ENCODE data around the gene MARK4. TPM values are rescaled to one million over a fixed set of nuclear protein-coding genes. Genes with fewer than 3 reads are reported as not detected.
A peak's percentile ranks its signal among the peaks of the same experiment; 100 is the strongest.
"Not testable (repeated sequence)": the region's sequence is repeated elsewhere in the genome, so short reads cannot be mapped to it uniquely, and the experiment has no call there.

Gene MARK4
- polyA plus RNA-seq, 12 donors, result 23.7 to 90.9 (median 30.3) TPM

DNA sequence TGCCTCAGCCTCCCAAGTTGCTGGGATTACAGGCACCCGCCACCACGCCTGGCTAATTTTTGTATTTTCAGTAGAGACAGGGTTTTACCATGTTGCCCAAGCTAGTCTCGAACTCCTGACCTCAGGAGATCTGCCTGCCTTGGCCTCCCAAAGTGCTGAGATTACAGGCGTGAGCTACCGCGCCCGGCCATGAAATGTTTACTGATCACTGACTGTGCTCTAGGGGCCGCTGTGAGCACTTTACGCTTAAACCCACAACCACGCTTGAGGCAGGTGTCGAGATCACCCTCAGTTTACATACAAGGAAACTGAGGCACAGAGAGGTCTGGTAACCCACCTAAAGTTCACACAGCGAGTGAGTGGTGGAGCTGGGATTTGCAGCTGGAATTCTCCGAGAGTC lies 18.9 kb downstream of the MARK4 start:
- DNase-seq, result not testable (repeated sequence)

DNA sequence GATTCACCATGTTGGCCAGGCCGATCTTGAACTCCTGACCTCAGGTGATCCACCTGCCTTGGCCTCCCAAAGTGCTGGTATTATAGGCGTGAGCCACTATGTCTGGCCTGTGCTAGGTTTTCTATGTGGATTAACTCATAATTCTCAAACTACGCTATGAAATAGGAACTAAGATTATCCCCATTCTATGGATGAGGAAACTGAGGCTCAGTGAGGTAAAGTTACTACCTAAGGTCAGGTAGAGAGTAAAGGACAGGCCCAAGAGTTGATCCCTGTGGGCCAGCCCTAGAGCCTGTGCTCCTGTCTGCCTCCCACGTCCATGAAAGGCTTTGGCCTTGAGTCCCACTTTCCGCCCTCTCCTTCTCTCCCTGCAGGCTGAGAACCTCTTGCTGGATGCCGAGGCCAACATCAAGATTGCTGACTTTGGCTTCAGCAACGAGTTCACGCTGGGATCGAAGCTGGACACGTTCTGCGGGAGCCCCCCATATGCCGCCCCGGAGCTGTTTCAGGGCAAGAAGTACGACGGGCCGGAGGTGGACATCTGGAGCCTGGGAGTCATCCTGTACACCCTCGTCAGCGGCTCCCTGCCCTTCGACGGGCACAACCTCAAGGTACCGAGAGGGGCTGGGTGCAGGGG lies 20.1 kb downstream of the MARK4 start:
- no peak for DNase-seq

DNA sequence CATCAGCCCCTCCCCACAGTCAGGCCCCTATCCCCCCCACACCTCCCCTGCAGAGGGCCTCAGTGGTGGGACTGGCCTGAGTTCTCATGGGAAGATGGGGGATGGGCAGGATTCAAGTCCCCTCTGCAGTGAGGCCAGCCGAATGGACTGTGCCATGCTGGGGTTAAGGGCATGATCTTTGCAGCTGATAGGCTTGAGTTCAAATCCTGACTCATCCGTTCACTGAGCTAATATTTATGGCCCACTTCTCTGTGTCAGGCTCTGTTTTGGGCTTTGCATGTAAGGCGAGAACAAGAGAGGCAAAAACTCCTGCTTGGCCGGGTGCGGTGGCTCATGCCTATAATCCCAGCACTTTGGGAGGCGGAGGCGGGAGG lies 20.7 kb downstream of the MARK4 start:
- DNase-seq, result no peak

DNA sequence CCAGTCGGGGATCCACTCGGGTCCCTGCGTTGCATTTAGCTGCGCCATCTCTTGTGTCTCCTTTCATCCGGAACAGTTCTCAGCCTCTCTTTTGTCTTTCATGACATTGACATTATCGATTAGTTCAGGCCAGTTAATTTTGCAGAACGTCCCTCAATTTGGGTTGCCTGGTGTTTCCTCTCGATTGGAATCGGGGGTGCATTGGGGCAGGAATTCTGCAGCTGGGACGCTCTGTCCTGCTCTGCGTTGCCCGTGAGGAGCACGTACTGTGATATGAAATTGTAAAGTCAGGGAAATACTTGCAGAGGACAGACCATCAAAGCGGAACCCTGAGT lies 22.4 kb downstream of the MARK4 start:
- no peak for DNase-seq

DNA sequence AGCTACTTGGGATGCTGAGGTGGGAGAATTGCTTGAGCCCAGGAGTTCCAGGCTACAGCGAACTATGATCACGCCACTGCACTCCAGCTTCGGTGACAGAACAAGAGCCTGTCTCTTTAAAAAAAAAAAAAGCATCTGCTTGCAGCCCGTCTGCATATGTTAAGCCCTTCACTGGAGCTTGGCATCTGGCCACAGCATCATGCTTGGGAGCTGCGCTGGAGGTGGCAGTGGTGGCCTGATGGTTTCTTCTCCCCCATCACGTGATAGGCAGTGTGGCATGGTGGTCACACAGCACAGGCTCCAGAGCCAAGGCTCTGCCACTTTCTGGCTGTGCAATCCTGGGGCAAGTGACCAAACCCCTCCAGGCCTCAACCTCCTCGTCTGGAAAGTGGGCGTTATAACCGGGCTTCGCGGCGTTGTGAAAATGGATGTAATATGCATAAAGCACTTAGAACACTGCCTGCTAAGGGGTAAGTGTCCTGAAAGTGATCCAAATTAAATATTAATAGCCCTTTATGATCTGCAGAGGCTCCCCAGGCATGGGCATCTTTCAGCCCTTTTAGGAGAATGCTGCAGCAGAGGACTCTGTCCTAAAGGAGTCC lies 24.4 kb downstream of the MARK4 start:
- DNase-seq, result no peak

DNA sequence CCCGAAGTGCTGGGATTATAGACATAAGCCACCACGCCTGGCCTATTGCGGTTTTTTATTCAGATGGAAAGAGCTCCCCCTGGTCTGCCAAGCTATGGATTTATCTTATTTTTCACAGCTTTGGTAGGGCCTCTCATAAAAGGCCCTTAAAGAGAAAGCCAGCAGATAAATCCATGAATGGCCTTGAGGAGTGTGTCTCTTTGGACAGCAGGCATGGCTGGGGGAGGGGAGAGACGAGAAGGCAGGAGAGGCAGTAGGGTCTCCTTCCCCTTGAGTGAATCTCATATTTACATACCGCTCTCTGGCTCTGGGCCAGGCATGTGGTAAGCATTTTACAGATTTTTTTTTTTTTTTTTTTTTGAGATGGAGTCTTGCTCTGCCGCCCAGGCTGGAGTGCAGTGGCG lies 25.2 kb downstream of the MARK4 start:
- DNase-seq, result peak; percentile 47

DNA sequence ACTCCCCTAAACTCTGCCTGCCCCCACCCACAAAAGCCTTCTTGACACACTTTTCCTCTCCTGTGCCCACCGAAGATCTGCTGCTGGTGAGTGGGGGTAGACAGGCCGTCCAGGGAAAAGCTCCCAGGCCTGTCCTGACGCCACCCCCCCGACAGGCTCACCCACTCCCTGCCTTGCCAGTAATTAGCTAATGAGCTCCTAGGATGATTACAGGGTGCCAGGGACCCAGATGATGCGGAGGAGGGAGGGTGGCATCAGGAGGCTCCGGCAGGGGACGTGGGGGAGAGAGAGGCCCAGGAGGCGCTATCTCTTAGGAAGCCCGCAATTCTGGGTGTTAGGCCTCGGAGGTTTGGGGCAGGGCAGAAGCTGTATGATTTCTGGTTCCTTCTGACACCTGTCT lies 27.0 kb downstream of the MARK4 start:
- no peak for DNase-seq

DNA sequence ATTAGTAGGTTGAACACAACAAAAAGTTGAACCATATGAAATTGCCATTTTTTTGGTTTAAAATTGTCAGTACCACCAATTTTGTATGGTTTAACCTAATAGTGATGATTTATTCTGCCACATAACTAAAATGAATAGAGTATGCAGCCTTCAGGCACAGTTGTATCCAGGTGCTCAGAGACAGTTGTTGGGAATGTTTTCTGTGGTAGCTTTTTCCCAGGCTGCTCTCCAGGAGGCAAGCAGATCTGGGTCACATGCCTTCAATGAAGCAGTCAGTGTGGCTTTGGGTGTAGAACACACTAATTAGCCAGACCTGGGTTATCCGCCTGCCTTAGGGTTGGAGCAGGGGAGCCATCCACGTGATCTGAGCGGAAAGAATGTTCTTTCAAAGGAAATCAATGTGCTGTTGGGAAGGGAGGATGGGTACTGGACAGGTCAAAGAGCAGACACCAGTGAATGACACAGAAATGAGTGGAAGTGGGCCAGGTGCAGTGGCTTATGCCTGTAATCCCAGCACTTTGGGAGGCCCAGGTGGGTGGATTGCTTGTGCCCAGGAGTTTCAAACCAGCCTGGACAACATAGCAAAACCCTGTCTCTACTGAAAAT lies 28.6 kb downstream of the MARK4 start:
- no peak for DNase-seq

DNA sequence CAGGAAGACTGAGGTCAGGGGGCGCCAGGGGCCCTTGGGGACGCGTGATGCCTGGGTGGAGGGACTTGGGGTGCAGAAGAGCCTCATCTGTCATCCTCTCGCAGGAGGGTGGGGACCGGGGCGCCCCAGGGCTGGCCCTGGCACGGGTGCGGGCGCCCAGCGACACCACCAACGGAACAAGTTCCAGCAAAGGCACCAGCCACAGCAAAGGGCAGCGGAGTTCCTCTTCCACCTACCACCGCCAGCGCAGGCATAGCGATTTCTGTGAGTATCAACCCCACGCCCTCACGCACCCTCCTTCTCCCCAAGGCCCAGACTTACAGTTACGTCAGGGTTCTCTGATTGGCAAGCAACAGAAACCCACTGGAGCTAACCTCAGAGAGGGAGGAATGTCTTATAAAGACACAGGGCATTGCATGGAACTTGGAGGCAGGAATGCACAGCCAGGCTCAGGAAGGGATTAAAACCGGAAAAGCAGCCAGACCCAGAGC lies 29.4 kb downstream of the MARK4 start:
- no peak for DNase-seq

DNA sequence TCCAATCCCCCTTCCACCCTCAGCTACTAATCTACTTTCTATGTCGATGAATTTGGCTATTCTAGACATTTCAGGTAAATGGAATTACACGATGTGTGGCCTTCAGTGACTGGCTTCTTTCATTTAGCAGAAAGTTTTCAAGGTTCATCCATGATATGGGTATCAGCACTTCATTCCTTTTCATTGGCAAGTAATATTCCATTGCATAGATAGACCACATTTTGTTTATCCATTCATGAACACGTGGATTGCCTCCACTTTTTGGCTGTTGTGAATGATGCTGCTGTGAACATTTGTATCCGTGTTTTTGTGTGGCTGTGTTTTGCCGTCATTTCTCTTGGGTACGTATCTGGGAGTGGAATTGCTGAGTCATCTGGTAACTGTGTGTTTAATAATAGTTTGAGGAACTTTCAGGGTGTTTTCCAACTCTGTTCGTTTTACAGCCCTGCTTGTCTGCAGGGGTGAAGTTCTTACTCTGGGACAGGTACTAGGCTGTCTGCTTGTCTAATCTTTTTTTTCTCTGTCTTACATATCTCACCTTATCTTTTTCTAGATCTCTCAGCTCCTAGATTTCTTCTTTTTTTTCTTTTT lies 32.5 kb downstream of the MARK4 start:
- DNase-seq, result no peak

DNA sequence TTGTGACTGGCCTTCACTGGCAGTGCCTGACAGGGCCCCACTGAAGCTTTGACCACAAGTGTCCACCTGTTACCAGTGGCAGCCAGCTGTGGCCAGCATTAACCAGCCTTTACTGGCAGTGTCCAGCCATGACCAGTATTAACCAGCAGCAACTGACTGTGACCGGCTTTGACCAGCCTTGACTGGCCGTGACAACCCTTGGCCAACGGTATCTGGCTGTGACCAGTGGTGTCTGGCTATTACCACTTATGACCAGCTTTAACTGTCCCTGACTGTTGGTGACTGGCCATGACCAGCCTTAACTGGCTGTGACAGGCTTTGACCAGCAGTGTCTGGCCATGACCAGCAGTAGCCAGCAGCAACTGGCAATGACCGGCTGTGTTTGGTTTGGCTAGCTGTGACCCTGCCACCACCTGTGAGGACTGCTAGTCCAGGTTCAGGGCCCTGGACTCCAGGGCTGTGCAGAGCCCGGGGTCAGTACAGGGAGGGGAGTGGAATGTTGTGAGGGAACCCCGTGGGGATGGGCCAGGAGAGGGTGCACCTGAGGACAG lies 39.4 kb downstream of the MARK4 start:
- DNase-seq, result no peak

DNA sequence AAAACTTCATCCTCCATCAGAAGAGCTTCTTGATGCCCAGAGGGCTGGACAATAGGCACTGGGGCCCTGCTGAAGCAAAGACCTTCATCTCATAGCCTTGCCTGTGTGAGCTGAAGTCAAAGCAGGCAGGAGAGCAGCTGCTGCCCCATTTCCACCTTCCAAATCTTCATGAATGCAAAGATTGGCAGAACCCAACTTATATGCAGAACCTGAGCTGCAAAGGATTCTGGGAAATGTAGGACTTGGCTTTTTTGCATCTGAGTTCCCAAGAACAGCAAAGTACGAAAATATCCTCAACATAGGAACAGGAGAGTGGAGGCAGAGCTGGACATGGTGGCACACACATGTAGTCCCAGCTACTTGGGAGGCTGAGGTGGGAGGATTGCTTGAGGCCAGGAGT lies 40.8 kb downstream of the MARK4 start:
- no peak for DNase-seq

DNA sequence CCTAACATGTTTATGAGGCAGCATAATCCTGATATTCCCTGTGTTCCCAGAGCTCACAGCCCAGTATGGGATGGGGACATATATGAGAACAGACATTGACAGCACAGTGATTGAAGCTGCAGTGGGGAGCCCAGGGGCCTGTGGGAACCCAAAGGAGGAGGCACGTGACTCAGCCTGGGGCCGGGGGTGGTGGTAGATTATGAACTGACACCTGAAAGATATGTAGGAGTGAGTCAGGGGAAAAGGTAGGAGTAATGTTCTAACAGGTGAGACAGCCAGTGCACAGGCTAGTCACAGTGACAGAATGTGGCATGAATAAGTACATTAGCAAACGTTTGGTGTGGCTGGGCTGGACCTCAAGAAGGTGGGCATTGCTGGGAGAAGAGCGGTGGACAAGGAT lies 42.6 kb downstream of the MARK4 start:
- DNase-seq, result no peak

DNA sequence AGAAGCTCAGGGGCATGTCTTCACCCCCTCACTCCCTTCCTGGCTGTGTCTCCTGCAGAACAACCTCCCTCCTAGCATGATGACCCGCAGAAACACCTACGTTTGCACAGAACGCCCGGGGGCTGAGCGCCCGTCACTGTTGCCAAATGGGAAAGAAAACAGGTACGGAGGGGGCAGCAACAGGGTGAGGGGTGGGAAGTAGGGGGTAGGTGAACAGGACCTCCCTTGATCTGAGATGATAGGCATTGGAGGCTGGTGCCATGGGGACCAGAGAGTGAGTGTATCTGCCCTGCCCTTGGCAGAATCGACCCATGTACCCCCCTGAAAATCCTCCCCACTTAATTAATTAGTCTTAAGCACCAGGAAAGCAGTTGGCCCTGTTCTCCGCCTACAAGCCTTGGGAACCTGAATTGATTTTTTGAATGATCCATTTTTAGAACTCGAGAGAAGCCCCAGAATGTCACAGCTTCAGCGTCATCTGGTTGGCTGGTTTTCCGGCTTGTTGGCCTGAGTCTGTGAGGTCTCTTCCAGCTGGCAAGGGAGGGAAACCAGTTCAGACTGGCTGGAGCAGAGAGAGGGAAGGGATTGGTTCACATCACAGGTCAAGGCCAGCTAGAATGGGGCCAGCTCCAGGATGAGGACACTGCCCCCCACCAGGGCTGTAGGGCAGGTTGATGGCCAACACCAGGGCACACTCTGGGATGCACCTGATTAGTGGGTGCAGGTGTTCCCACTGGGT lies 43.4 kb downstream of the MARK4 start:
- DNase-seq, result peak; percentile 66

DNA sequence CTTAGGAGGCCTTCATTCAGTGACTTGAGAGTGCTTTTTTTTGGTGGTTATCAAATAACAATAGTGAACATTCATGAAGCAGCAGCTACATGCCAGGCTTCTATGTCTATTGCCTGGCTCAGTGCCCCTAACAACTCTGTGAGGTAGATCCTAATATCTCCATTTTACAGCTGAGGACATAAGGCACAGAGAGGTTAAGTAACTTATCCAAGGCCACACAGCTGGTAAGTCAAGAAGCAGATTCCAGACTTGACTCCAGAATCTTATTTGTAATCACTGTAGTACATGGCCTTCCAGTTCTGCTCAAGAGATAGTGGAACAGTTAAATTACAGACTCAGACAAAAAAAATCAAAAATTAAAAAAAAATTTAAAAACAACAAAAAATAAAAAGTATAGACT lies 44.8 kb downstream of the MARK4 start:
- DNase-seq, result no peak

DNA sequence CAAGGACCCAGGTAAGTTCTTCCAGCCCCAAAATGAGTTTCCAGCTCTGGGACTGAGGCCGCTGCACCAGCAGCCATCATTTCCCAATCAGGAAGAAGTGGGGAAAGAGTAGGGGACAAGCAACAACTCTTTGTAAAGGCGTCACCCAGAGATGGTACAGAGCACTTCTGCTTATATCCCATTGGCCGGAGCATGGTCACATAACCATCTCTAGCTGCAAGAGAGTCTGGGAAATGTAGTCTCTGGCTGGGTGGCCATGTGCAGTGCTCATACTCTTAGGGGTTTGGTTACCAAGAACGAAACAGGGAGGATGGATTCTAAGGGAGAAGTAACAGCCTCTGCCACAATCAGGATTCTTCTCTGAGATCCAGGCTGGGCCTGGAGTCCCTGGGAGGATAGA lies 45.3 kb downstream of the MARK4 start:
- DNase-seq, result no peak

DNA sequence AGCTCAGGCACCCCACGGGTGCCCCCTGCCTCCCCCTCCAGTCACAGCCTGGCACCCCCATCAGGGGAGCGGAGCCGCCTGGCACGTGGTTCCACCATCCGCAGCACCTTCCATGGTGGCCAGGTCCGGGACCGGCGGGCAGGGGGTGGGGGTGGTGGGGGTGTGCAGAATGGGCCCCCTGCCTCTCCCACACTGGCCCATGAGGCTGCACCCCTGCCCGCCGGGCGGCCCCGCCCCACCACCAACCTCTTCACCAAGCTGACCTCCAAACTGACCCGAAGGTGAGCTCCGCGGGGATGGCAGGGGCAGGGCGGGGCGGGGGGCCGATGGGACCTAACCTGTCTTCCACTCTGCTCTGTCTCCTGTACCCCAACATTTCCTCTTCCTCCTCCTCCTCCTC lies 46.6 kb downstream of the MARK4 start:
- DNase-seq, result no peak

DNA sequence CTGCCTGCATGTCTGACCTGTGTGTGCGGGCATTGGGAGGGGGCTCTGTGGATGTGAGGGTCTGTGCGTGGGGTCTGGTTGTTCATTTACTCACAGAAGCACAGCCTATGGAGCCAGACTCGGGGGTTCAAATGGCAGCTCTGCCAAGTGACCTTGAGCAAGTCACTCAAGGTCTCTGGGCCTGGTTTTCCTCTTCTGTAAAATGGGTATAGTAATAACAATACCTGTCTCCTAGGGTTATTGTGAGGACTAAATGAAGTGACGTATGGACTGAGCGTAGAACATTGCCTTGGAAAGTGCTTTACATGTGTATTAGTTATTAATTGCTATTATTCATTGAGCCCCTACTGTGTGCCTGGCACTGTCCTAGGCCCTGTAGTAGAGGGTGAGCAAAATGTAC lies 47.2 kb downstream of the MARK4 start:
- DNase-seq, result no peak

DNA sequence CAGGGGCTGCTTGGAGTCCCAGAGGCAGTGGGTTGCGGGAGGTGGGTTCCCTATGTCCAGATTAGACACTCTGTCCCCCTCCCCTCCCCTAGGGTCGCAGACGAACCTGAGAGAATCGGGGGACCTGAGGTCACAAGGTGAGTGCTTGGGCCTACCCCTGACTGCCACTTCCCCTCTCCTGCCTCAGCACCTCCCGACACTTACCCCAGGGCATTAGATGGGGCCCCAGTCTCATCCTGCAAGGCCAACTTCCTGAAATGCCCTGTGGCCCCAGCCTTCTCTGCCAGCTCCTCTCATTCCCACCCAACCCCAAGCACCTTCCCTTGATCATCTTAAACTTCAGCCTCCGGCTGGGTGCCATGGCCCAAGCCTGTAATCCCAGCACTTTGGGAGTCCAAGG lies 48.6 kb downstream of the MARK4 start:
- DNase-seq, result no peak

DNA sequence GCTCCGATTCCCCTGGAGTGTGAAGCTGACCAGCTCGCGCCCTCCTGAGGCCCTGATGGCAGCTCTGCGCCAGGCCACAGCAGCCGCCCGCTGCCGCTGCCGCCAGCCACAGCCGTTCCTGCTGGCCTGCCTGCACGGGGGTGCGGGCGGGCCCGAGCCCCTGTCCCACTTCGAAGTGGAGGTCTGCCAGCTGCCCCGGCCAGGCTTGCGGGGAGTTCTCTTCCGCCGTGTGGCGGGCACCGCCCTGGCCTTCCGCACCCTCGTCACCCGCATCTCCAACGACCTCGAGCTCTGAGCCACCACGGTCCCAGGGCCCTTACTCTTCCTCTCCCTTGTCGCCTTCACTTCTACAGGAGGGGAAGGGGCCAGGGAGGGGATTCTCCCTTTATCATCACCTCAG lies 51.3 kb downstream of the MARK4 start:
- DNase-seq, result no peak

DNA sequence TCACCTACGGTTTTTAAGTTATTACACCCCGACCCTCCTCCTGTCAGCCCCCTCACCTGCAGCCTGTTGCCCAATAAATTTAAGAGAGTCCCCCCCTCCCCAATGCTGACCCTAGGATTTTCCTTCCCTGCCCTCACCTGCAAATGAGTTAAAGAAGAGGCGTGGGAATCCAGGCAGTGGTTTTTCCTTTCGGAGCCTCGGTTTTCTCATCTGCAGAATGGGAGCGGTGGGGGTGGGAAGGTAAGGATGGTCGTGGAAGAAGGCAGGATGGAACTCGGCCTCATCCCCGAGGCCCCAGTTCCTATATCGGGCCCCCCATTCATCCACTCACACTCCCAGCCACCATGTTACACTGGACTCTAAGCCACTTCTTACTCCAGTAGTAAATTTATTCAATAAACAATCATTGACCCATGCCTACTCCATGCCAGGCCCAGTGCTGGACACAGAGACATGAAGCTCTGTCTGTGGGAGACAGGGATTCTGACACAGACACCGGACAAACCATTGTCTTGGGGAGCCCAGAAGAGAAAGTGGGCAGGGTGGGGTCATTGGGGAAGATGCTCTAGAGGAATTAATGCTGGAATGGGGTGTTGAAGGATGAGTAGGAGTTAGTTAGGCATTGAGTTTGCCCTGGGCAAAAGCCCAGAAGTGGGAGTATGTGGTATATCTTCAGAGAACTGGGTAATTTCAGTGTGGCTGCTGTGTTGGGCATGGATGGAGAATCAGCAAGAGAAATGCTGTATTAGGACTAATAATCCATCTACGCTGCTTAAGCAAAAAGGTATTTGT lies 52.4 kb downstream of the MARK4 start:
- no peak for DNase-seq
